ENCODE measurements around the gene EXOSC9. TPM values are rescaled to one million over a fixed set of nuclear protein-coding genes. Genes with fewer than 3 reads are reported as not detected.

Gene EXOSC9
- polyA plus RNA-seq, 1 of the 3 experiments (the other 2 are of a cell fraction), result 38.8 TPM

- H3K27ac ChIP-seq (ENCODE audit: low read depth in 2 of 2, low read length in 1 of 2), result no peak overlapping the region
- 93% methylated on average over 6 of the region's 6 CpGs for WGBS (ENCODE audit: low lambda C conversion rate)
- H3K9ac ChIP-seq, result no peak overlapping the region
- no peak for DNase-seq
- no peaks in the 10 kb centered on the region for H3K27me3 ChIP-seq (ENCODE audit: insufficient read depth)
- peaks cover 51 to 64% of the 10 kb centered on the region in 2 experiments for H3K36me3 ChIP-seq (replicated peaks in 1 of 2; ENCODE audit: control insufficient read depth in 1 of 2, insufficient read depth in 2 of 2, low read length in 1 of 2)
- no peaks in the 10 kb centered on the region for H3K9me2 ChIP-seq
- no peak for TF ChIP-seq REST (IDR thresholded peaks at IDR 0.05; ENCODE audit: low read depth, low read length)
- TF ChIP-seq ZBTB33 (IDR thresholded peaks at IDR 0.05; ENCODE audit: borderline replicate concordance, low read depth), result no peak
- no peak for TF ChIP-seq RCOR1 (IDR thresholded peaks at IDR 0.05; ENCODE audit: low read length)
- no peak for TF ChIP-seq IRF3 (IDR thresholded peaks at IDR 0.05; ENCODE audit: low read depth, low read length)
- TF ChIP-seq RAD21 (IDR thresholded peaks at IDR 0.05; ENCODE audit: low read length), result no peak
- TF ChIP-seq NRF1 (IDR thresholded peaks at IDR 0.05; ENCODE audit: low read depth, low read length), result no peak
- no peaks in the 10 kb centered on the region for H3K4me1 ChIP-seq (ENCODE audit: control insufficient read depth in 1 of 2, insufficient read depth in 2 of 2, low read depth in 1 of 2, low read length in 1 of 2)
- peaks cover 9% of the 10 kb centered on the region for H3F3A ChIP-seq (replicated peaks; ENCODE audit: insufficient read depth)
- H3K4me2 ChIP-seq, result no peak overlapping the region
- H3K9me3 ChIP-seq, result no peaks in the 10 kb centered on the region
- no peaks in the 10 kb centered on the region for H4K20me1 ChIP-seq (ENCODE audit: insufficient read depth)
- H2AFZ ChIP-seq (ENCODE audit: low read depth), result no peak overlapping the region
- CTCF ChIA-PET, result no interaction called here
- POLR2A ChIA-PET, result no interaction called here
- H3K79me2 ChIP-seq (ENCODE audit: insufficient read depth), result no peaks in the 10 kb centered on the region
- no peak overlapping the region for H3K4me3 ChIP-seq (ENCODE audit: low read depth in 2 of 2, low read length in 1 of 2)
These were observed 45.5 kb downstream of the EXOSC9 start for GRCh38 chr4:121846662-121847061.

GRCh38 chr4:121851354-121851753, 50.2 kb downstream of the EXOSC9 start:
- H4K20me1 ChIP-seq (ENCODE audit: insufficient read depth), result no peaks in the 10 kb centered on the region
- TF ChIP-seq GATA2 (CRISPR knock-in tag; IDR thresholded peaks at IDR 0.05) (no peak), FOSL2 (IDR thresholded peaks at IDR 0.05; ENCODE audit: borderline replicate concordance, low read depth) (no peak), MAX (IDR thresholded peaks at IDR 0.05; ENCODE audit: low read depth) (no peak), FOXM1 (IDR thresholded peaks at IDR 0.05; ENCODE audit: low read depth) (no peak), CHD2 (IDR thresholded peaks at IDR 0.05; ENCODE audit: low read length, partially characterized antibody) (no peak), NRF1 (IDR thresholded peaks at IDR 0.05; ENCODE audit: low read depth, low read length) (no peak), MEF2A (IDR thresholded peaks at IDR 0.05; ENCODE audit: borderline replicate concordance, low read depth) (no peak), ELF1 (IDR thresholded peaks at IDR 0.05) (no peak), TAF1 (IDR thresholded peaks at IDR 0.05; ENCODE audit: borderline replicate concordance, low read depth, low read length) (no peak), MXI1 (IDR thresholded peaks at IDR 0.05; ENCODE audit: low read depth, low read length) (no peak), RAD21 (IDR thresholded peaks at IDR 0.05; ENCODE audit: low read length) (no peak), TEAD4 (IDR thresholded peaks at IDR 0.05; ENCODE audit: borderline replicate concordance, insufficient read depth) (no peak)
- H3K4me3 ChIP-seq (ENCODE audit: low read depth in 2 of 2, low read length in 1 of 2), result no peak overlapping the region
- WGBS (ENCODE audit: low lambda C conversion rate), result 100% methylated on average over 1 of the region's 1 CpG
- no peaks in the 10 kb centered on the region for H3K27me3 ChIP-seq (ENCODE audit: insufficient read depth)
- no peaks in the 10 kb centered on the region for H3K4me1 ChIP-seq (ENCODE audit: control insufficient read depth in 1 of 2, insufficient read depth in 2 of 2, low read depth in 1 of 2, low read length in 1 of 2)
- no peaks in the 10 kb centered on the region for H3K9me3 ChIP-seq
- ChIA-PET POLR2A (no interaction called here), CTCF (no interaction called here)
- H3F3A ChIP-seq (replicated peaks; ENCODE audit: insufficient read depth), result peaks cover 4% of the 10 kb centered on the region
- no peak overlapping the region for H3K27ac ChIP-seq (ENCODE audit: low read depth in 2 of 2, low read length in 1 of 2)
- H3K9me2 ChIP-seq, result no peaks in the 10 kb centered on the region
- peaks cover 35 to 52% of the 10 kb centered on the region in 2 experiments for H3K36me3 ChIP-seq (replicated peaks in 1 of 2; ENCODE audit: control insufficient read depth in 1 of 2, insufficient read depth in 2 of 2, low read length in 1 of 2)
- no peak overlapping the region for H3K9ac ChIP-seq
- no peaks in the 10 kb centered on the region for H3K79me2 ChIP-seq (ENCODE audit: insufficient read depth)
- no peak for DNase-seq
- no peak overlapping the region for H2AFZ ChIP-seq (ENCODE audit: low read depth)
- H3K4me2 ChIP-seq, result no peak overlapping the region
